RPMI7951 (cell line): ENCODE results near the gene FMNL2. TPM values are rescaled to one million over a fixed set of nuclear protein-coding genes. Genes with fewer than 3 reads are reported as not detected.

Experiments used
- DNase-seq: peaks from one replicate; pipeline ENCODE4 v3.0.0-alpha.2; 2012; ENCODE audit warnings: low read depth
- total RNA-seq: library from RNA; depleted of rRNA; stranded (reverse); fragments of >200 nt; shearing (Covaris generic); gene quantifications from 2 replicates; pipeline ENCODE4 v1.2.3, GENCODE V29; 2014

The FMNL2 gene
- total RNA-seq, 1 experiment from 2014 or later = 51.7 TPM

DNA sequence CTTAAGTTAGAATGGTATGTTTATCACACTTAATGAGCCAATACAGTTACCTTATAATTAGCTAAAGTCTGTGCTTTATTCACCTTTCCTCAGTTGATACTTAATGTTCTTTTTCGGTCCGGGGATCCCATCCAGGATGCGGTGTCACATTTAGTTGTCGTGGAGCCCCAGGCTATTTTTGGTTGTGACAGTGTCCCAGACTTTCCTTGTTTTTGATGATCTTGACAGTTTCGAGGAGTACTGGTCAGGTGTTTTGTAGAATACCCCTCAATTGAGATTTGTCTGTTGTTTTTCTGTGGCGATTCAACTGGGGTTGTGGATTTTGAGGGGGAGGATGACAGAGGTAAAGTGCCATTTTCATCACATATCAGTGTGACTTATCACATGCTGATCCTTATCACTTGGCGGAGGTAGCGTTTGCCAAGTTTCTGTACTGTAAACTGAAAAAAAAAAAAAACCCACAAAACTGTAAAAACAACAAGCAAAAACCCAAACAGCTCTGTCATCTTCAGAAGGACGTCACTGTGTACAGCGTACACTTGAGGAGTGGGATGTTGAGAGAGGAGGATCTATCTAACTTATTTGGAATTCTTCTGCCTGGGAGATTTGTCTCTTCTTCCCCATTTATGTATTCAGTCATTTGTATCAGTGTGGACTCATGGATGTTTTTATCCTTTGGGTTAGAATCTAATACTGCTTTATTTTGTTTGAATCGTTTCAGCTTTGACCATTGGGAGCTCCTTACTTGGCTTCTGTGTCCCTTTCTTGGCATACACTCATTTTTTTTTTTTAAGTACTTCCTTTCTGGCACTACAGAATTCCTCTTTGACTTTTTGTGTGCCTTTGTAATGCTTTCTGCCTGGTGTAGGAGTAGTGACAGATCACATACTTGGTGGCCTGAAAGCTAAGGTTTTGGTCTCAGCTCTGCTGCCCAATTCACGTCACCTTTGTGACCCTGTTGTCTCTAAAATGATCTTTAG is 68.1 kb downstream of the FMNL2 start:
- DNase-seq = no peak

DNA sequence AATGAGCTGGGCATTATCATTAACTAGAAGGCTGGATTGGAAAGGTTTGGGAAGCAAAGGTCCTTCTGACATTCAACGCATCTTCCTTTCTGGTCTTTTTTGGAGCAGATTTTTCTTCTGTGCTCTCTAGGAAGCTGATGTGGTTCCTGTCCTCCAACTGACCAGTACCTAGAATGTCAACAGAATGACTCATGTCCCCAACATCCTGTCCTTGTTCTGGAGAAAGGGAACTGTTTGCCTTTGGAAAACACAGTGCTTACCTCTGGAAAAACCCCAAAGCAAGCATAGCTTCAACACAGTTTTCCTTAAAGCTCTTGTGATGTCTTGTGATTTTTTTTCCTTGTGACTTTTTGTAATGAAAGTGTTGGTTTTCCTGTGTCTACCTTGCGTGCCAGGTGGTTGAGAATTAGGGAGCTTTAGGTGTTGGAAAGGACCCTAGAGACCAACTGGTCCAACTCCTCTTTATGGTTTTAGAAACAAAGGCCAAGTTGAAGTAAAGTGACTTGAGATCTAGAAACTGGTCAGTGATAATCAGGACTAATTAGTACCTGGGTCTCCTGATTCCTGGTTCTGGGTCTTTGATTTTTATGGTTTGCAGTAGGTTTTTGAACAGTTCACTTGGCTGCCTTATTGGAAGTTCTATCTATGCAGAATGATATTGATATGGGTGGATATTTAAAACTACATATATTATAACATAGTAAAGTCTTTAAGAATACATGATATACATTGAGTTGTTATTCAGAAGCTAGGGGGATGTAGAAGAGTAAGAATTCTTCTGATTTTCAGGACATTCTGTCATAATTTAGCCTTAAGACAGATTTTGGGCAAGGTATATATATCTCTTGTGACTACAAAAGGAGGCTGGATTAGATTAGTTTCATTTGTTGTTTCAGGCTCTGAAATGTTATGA is 70.5 kb downstream of the FMNL2 start:
- DNase-seq = peak; percentile 85

DNA sequence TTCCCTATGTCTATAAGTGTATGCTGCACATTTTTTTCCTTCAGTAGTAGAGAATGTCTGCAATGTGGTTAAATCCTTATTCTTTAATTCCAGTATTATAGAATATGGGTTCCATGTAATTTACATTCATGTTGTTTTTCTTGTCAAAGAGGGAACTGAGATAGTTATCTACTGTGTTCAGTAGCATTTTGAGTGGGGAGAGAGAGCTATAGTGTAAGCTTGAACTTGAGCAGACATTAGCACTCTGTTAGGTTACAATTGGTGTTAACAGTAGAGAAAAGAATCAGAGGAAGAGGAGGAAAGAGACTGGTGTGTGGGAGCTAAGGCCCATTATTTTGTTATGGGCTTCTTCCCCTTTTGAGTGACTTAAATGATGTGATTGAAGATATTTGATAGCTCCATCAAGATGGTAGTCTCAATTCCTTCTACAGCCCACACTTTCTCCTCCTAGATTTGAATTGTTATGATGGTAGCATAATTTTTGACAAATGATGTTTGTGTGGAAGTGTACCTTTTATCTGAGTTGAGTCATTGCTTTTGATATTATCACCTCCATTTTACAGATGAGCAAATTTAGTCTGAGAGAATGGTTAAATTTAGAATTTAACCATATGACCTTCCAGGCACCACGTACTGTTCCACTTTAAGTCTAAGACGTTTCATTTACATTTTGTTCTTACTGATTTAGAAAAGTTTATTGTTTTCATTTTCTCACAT is 71.3 kb downstream of the FMNL2 start:
- DNase-seq = no peak

DNA sequence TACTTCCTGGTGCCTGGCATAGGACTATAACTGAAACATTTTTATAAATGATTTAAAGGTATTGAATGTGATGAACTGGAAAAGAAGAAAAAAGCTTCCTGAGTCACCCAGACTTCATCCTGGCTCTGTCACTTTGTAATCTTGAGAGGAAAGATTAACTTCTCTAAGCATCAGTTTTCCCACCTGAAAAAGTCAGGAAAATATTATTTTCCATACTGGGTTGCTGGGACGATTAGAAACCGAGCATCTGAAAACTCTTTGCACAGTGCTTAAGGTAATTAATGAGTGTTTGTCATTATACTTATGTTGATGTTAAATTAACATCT is 71.8 kb downstream of the FMNL2 start:
- DNase-seq = no peak

DNA sequence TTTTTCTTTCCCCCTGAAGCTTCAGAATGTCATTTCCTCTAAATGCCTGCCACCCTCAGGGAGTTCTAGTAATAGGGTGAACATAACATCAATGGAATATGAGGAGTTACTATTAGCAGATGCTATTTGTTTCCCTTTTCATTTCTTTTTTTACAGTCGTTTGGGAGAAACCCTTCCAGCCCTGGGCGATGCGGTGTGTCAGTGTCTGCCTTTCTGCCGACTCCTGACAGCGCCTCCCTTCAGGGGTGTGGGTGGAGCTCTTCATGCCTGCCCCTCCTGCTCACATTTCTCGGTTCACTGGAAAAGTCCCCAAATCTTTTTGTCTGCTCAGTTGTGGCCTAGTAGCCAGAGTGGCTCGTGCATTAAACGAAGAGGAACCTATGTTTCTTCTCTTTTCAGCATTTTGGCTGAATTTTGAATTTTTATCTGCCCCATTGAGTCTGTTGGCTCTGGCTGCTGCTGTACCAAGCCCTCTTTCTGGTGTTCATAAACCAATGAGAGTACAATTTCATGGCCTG is 72.3 kb downstream of the FMNL2 start:
- peak; percentile 84 for DNase-seq

DNA sequence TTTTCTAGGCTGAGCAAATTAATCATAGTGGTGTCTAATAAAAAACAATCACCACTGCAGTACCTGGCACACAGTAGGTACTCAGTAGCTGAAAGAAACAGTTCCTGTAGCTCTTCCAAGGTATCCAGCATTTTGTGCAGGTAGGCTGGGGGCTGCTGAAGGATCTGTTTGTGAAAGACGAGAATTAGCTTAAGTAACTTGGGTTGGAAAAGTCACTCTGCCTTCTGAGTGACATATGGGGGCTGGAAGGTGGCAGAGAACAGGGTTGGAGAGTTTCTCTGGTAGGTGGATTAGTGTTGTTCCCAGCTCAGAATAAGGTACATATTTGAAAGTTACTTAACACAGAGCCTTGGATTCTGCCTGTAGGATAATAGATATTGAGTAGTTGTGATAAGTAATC is 72.8 kb downstream of the FMNL2 start:
- no peak for DNase-seq

DNA sequence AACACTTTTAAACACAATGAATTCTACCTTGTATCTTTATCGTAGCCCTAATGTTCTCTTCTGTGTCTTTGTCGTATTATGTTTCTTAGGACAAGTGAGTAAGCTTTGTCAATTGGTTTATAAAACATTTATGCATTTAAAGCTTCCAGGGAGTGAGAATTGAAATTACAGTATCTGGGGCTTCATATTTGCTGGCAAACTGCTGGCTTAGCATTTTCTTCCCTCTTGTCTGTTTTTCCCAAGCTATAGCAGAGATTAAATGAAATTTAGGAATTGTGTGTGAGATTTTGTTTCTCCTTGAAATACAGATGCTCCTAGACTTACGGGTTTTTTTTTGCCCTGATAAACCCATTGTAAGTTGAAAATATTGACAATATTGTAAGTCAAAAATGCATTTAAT is 73.3 kb downstream of the FMNL2 start:
- DNase-seq = no peak

DNA sequence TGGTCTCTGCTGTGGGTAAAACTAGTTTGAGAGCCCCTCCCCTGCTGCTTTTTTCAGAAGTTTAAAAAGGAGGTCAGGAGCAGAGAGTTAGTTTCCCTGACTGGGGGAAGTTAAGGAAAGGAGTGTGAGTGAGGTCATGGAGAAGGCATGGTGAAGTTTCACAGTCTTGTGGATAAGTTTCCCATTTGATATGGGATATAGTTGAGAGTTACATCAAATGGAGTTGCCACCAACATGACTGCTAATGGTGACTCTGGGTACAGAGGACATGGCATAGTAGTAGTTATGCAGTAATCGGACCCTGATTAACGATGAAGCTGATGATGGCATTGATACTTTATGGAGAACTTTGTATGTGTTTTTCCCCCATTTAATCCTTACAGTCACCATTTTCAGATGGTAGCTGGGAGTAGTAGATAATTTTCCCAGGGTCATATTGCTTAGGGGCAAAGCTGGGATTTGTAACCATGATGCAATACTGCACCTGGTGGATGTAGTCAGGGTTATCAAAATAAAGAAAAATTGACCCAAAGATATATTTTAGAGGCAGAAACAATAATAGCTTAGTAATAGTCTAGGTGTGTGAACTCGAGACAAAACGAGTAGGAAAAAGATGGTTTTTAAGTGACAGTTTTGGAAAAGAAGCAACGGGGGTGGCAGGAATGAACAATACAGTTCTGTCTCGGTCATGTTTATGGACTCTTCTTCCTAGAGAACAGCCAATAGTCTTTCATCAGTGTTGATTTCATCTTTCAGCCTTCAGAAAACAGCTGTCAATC is 74.6 kb downstream of the FMNL2 start:
- no peak for DNase-seq

DNA sequence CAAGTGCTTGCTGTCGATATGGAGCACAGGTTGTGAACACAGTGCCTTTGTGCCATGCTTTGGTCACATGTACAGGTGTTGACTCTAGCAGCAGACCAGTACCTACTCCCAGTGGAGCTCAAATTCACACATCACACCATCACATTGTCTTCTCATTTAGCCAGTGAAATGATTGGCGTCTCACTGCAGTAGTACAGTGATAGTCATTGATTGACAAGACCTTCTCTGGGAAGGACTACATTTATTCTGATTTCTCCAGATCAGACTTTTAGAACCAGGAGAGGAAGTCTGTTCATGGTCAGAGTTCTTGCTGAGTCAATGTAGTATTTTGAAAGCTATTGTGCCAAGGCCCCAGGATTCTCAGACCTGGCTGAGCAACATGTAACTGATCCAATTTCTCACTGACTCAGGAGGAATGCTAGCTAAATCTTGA is 75.2 kb downstream of the FMNL2 start:
- DNase-seq = peak; percentile 47

DNA sequence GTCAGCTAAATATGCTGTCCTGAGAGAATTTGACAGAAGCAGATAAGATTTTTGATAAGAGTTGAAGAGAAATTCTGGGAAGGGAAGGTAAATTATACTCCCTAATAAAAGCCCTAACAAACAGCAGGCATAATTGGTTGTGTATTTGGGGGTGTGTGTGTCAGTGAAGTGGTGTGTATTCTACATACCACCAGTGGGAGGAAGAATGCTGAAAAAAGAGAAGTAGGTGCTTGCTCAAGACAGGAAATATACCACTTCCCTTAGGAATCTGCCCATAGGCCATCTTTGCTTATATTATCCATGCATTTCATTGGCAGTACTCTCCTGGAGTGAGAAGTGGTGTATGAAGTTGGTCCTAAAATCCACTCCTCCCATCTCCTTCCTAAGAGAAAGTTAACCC is 76.2 kb downstream of the FMNL2 start:
- DNase-seq = no peak

DNA sequence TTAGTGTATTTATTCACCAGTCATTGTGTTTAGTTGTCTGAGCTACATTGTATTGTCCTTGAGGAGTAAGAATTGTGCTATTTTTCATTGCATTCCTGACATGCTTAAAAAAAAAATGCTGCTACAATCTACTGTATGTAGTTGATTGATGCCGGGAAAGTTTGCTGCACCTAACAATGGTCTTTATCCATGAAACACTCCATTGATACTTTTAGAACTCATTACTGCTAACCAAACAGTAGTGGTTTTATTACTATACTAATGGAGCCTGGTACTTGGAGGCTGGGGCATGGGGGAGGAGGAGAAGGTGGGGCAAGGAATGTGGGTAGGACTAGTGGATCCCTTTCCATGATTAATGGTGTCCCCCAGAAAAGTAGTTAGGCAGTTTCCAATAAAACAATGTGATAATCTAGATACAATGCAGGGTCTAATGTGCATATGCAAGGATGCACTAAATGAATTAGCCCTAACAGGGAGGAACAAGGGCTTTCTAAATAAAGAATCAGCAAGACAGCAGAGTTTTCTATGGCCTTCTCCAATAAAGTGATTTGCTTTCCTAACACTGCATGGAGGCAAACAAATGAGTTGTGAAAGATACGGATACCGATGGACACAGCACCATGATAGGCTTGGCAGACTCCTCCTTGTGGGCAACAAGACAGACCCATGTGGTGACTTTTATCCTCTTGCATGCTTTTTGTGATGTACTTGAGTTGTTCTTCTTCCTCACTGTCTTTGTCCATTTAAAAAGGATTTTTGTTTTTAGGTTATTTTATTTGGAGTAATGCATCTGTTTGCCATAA is 78.5 kb downstream of the FMNL2 start:
- DNase-seq = no peak

DNA sequence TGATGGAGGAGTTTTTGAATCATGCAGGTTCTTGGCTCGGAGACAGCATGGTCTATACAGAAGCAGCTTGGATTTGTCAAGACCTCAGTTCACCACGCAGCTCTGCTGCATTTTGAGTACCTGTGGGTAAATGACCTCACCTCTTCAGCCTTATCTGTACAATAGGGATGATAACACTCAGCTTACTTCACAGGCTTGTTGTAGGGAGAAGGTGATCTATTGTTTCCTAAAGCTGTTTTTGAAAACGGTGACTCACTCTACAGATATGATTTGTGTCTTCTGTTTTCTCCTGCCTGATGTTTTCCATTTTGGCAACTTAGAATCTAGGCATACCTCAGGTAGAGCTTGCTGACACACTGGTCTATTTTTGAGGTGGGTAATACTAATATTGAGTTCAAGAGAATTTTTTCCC is 80.3 kb downstream of the FMNL2 start:
- peak; percentile 53 for DNase-seq

DNA sequence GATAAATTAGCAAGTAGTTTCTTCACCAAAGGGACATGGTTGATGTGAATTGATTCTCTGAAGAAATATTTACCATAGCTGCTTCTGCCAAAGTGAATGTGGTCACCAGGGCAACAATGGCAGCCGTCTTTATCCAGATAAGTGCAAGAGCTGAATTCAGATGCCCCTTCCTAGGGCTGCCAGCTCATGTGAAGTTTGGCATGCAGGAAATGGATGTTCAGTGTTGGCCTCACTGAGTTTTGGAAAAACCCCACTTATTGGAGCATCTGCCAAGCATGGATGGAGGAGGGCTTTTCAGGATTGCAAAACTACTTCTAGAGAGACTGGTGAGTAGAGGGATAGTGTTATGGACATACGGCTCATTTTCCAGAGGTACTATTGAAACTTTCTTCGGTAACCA is 80.8 kb downstream of the FMNL2 start:
- DNase-seq = peak; percentile 49

DNA sequence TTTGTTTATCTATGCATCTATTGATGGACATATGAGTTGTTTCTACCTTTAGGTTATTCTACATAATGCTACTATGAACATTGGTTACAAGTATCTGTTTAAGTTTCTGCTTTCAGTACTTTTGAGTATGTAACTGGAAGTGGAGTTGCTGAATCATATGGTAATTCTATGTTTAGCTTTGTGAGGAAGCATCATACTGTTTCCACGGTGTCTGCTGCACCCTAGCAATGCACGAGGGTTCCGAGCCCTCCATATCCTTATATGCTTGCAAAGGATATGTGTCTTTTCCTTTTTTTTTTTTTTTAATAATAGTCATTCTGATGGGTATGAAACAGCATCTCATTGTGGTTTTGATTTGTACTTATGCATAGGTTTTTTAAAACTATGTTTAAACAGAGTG is 83.7 kb downstream of the FMNL2 start:
- DNase-seq = peak; percentile 45

DNA sequence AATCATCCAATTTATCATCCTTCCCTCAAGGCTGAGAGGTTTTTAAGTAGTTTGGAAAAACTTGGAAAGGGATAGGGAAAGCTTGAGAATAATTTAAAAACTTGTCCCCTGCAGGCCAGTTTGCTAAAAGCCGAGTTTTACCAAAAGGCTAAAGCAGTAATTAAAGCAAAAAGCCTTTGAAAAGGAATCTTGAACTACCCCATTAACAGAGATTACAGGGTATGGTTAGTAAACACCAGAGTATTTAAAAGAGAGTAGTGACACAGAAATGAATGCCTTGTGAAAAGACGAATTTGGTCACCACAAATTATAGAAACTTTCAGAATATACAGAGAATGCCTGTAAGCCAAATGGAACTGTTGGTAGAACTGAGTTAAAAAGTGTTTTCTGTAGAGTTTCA is 85.0 kb downstream of the FMNL2 start:
- no peak for DNase-seq

DNA sequence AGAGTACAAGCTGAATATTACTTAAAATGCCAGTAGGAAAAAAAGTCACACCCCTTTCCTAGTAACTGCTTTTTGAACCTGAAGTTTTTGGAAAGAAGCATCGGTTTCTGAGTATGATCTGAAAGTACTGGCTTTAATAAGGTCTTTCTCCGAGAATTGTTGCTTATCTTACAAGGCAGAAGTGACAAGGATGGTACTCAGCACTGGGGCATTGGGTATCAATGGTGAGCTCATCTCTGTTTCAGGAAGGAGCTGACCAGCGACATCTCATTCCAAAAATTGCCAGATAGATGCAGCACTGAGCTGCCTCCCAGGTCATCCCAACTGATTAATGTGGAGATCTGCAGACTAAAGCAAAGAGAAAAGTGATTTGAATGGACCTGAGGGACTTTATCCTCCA is 85.4 kb downstream of the FMNL2 start:
- peak; percentile 48 for DNase-seq

DNA sequence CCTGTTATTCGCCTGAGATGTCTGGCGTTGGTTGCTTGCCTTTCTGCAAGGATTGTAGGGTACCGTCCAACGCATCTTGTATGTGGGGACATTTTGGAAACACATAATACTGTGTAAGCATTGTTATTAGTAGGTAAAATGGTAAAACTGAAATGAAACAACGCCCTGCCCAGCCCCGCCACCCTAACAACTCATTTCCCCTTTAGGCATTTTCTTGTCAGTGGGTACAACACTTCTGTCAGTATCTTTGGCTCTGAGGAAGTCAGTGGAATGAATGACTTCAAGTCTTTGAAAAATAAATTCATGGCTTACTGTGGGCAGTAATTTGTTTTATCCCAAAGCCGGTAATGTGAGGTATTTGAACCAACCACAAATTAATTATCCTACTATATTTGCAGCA is 86.0 kb downstream of the FMNL2 start:
- no peak for DNase-seq

DNA sequence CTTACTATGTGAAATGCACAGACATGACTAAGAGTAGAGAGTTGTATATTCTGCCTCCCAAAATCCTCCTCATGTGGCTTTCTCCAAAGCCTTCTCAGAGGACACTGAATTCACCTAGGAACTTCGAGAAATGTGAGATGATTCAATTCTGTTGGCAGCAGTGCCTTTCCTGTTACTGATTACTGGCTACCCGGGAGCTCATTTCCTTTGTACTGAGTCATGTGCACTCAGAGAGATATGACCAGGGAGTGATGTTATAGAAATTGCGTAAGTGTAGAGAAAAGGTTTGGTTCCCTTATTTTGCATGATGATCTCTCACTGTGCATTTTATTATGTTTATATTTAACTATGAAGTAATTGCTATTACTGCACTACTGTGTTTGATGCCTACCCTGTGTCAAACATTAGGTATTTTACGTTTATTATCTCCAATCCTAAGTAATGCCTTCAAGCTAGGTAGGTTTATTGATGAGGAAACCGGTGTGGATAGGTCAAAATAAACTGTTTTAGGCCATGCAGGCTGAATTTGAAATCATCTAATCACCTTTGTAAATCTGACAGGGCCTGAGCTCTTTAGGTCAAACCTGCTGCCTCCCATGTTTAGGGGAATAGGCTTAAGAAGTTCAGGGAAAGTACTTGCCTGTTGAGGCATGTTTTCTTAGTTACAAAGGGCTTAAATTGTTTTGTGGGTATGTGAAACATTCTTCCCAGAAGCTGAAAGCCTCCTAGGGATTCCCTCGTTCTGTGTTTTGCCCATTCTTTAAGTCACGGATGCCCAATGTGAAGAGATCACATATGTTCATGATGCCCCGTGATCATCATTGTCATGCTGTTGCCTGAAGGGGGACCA is 86.8 kb downstream of the FMNL2 start:
- DNase-seq = peak; percentile 98

DNA sequence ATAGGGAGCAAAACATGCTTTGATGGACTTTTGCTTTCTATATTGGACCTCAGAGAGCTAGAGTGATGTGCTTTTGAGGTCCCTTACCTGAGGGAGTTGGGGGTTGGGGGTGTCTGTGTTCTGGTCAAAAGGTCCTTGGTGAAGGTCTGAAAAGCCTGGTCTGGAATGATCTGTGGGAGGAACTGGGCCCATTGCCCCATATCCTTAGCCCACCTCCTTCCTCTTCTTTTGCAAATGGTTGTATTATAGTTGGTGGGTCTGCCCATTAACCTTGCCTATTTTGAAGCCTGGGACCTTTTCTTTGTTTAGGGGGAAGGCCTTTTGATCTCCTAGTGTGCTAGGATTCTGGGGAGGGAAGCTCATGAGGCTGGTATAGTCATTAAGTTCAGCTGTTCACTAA is 88.7 kb downstream of the FMNL2 start:
- no peak for DNase-seq
